K562 (cell line): ENCODE results near the gene ALOX12. TPM values are rescaled to one million over a fixed set of nuclear protein-coding genes. Genes with fewer than 3 reads are reported as not detected.
A peak's percentile ranks its signal among the peaks of the same experiment; 100 is the strongest.

Source experiments
- BMI1 ChIP-seq: fragments of 150-350 bp; IDR thresholded peaks from 2 replicates; pipeline ENCODE4 v1.6.1; 2014; ENCODE audit warnings: low read length
- CBX8 ChIP-seq: fragments of 200-600 bp; sonication (generic); IDR thresholded peaks from 2 replicates; pipeline ENCODE4 v1.6.1; 2012; ENCODE audit warnings: borderline replicate concordance, mixed run types, low read depth, mild to moderate bottlenecking, moderate library complexity, mixed read lengths, low read length, control low read depth, inconsistent platforms; ENCODE audit not compliant: poor library complexity, severe bottlenecking; ENCODE audit errors: extremely low read depth
- CLOCK ChIP-seq: fragments of 250-450 bp; sonication (Bioruptor Pico); IDR thresholded peaks from 2 replicates; pipeline ENCODE4 v1.4.0; 2020; ENCODE audit warnings: mild to moderate bottlenecking, moderate library complexity, borderline replicate concordance
- E2F5 ChIP-seq: sonication (generic); formaldehyde crosslinking; IDR thresholded peaks from 2 replicates; pipeline ENCODE4 v1.8.0; 2022; ENCODE audit warnings: mild to moderate bottlenecking, missing genetic modification reagents
- ETS1 ChIP-seq: conservative IDR thresholded peaks from 2 replicates; pipeline ENCODE4 v1.6.1; 2011; ENCODE audit warnings: low read depth, mild to moderate bottlenecking, low read length; ENCODE audit not compliant: control insufficient read depth
- HMBOX1 ChIP-seq: sonication (generic); IDR thresholded peaks from 2 replicates; pipeline ENCODE4 v1.6.1; 2016
- HSF4 ChIP-seq: fragments of 250-450 bp; sonication (Bioruptor Pico); IDR thresholded peaks from 2 replicates; pipeline ENCODE4 v2.1.2; 2022; ENCODE audit warnings: mild to moderate bottlenecking, moderate library complexity, borderline replicate concordance
- MEF2D ChIP-seq: conservative IDR thresholded peaks from 2 replicates; pipeline ENCODE4 v1.6.1; 2016; ENCODE audit warnings: low read depth, missing genetic modification characterization, missing compliant biosample characterization
- NONO ChIP-seq, 2 experiments: fragments of 200-400 bp in 1 of 2; fragments of 450-650 bp in 1 of 2; formaldehyde crosslinking in 1 of 2; IDR thresholded peaks; 2 replicates each; pipeline ENCODE4 v1.6.1; 2017; ENCODE audit warnings: low read depth in 2 of 2, mild to moderate bottlenecking in 2 of 2, moderate library complexity in 2 of 2, low read length in 1 of 2
- OTX1 ChIP-seq: fragments of 450-650 bp; formaldehyde crosslinking; IDR thresholded peaks from 2 replicates; pipeline ENCODE4 v1.4.0; 2022; ENCODE audit warnings: mild to moderate bottlenecking
- RUNX1 ChIP-seq: sonication (generic); IDR thresholded peaks from 2 replicates; pipeline ENCODE4 v1.6.1; 2016; ENCODE audit warnings: antibody characterized with exemption, low read depth
- TSHZ1 ChIP-seq: fragments of 250-450 bp; sonication (Bioruptor Pico); IDR thresholded peaks from 2 replicates; pipeline ENCODE4 v1.4.0; 2020; ENCODE audit warnings: mild to moderate bottlenecking, moderate library complexity
- ZBTB33 ChIP-seq: sonication (generic); formaldehyde crosslinking; IDR thresholded peaks from 2 replicates; pipeline ENCODE4 v1.8.1; 2023; ENCODE audit warnings: mild to moderate bottlenecking, missing genetic modification reagents
- ZEB2 ChIP-seq: fragments of 450-650 bp; IDR thresholded peaks from 2 replicates; pipeline ENCODE4 v1.6.1; 2016
- ZNF551 ChIP-seq: fragments of 250-450 bp; sonication (Bioruptor Pico); IDR thresholded peaks from 2 replicates; pipeline ENCODE4 v1.5.0; 2021; ENCODE audit warnings: mild to moderate bottlenecking, moderate library complexity
- ZNF57 ChIP-seq: fragments of 450-650 bp; formaldehyde crosslinking; IDR thresholded peaks from 2 replicates; pipeline ENCODE4 v1.4.0; 2020; ENCODE audit warnings: mild to moderate bottlenecking, moderate library complexity
- polyA plus RNA-seq, 8 experiments: library from polyadenylated mRNA; depleted of rRNA in 4 of 8; stranded (reverse) in 5 of 8; unstranded in 3 of 8; fragments of >200 nt; fragmentation: Nextera tagmentation in 2 of 8; fragmentation: Illumina TruSeq in 1 of 8; extraction: Ambion mirVana in 2 of 8; extraction: Trizol in 1 of 8; gene quantifications; 2 replicates each; pipeline versions ENCODE4 v1.2.1 to v1.2.3, GENCODE V29; 2011 to 2014; ENCODE audit warnings: inconsistent platforms in 1 of 8, missing spikeins in 1 of 8
- total RNA-seq, 7 experiments: library from RNA; depleted of rRNA in 6 of 7; stranded (reverse); fragments of >200 nt in 6 of 7; fragmentation: Illumina TruSeq in 2 of 7; extraction: Trizol in 2 of 7; gene quantifications; 2 replicates each; pipeline versions ENCODE4 v1.2.1 to v1.2.3, GENCODE V29; 2011 to 2021; ENCODE audit warnings: low replicate concordance in 1 of 7

The ALOX12 gene
- total and polyA plus RNA-seq, 9 of the 15 experiments (the other 6 are each of a cell fraction or from before 2014, with no cell fraction given) = 0.09 to 1.1 (median 0.47) TPM; not detected in 1

- TF ChIP-seq CLOCK (CRISPR knock-in tag) (no peak), ETS1 (no peak), HMBOX1 (no peak), OTX1 (CRISPR knock-in tag) (no peak), TSHZ1 (CRISPR knock-in tag) (peak; percentile 92), HSF4 (CRISPR knock-in tag) (peak; percentile 87; the same call in 1 of the 2 replicates), NONO (IDR thresholded peaks at IDR 0.05; ENCODE audit: low read depth in 2 of 2, low read length in 1 of 2) (no peak), RUNX1 (no peak), ZNF57 (CRISPR knock-in tag) (peak; percentile 79; the same call in 1 of the 2 replicates), E2F5 (CRISPR knock-in tag) (no peak), ZEB2 (no peak), BMI1 (no peak), ZNF551 (CRISPR knock-in tag) (no peak), MEF2D (tag) (peak; percentile 86), CBX8 (no peak), ZBTB33 (CRISPR knock-in tag) (no peak)
Measured at GRCh38 chr17:6947745-6948144, 48.1 kb upstream of the ALOX12 start (continued).
